GM12801 (cell line): ENCODE data around the gene MACF1.

Experiments
- TF ChIP-seq, protein P1 (sequence below): IDR thresholded peaks from one replicate; pipeline ENCODE4 v1.5.1; 2011; ENCODE audit warnings: control low read depth; ENCODE audit not compliant: insufficient read length; ENCODE audit errors: extremely low read depth

The MACF1 gene

DNA sequence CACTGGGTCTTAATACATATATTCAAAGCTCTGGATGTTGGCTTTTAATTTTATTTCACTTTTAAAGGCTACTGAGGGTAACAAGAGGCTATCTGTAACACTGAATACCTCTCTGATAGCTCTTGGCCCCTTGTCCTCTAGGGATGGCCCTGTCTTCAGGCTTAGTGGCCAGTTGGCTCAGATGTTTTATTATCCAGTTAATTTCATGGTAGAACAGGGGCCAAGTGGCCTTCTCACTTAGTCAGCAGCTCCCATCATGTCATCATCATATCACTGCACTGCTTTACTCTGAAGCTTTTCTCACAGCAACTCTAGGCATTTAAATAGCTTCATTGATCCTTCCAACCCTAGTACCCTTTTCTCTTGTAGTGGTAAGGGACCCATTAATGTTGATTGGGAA lies 40.2 kb upstream of the MACF1 start:
- TF ChIP-seq, protein P1, sequence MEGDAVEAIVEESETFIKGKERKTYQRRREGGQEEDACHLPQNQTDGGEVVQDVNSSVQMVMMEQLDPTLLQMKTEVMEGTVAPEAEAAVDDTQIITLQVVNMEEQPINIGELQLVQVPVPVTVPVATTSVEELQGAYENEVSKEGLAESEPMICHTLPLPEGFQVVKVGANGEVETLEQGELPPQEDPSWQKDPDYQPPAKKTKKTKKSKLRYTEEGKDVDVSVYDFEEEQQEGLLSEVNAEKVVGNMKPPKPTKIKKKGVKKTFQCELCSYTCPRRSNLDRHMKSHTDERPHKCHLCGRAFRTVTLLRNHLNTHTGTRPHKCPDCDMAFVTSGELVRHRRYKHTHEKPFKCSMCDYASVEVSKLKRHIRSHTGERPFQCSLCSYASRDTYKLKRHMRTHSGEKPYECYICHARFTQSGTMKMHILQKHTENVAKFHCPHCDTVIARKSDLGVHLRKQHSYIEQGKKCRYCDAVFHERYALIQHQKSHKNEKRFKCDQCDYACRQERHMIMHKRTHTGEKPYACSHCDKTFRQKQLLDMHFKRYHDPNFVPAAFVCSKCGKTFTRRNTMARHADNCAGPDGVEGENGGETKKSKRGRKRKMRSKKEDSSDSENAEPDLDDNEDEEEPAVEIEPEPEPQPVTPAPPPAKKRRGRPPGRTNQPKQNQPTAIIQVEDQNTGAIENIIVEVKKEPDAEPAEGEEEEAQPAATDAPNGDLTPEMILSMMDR, result no peak

DNA sequence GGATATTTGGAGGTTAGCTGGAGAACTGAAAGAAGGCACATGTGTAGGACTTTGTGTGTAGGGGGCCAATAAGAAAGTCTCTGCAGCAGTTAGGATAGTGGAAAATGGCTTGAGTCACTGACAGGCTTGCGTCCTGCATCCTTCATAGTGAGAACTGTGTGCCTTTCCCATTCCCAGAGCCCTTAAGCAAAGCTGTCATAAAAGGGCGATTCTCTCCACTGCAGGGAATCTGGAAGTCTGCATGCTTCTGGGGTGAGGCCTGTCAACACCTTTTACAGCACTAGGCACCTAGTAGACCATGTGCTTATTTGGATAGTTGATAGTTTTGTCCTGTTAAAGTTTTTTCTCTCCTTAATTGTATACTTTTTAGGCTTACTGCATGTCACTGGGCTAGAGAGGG lies 39.4 kb upstream of the MACF1 start:
- TF ChIP-seq, protein P1, result no peak

DNA sequence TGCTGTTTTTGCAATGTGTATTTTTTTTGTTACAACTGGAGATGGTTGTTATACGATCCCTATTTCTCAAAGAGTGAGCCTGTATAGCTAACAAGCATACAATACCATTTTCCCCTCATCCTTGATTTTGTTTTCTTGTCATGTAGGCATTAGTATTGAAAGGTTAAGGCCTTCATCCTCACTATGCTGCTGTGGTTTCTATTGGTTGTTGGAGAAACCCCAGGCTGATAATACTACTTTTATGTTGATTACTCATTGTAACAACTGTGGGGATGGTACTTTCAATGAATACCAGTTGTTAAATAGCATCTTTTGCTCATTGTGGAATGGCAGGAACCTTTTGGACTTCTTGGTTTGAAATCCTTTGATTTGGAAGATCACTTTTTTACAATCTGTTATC lies 39.0 kb upstream of the MACF1 start:
- TF ChIP-seq, protein P1, result no peak

DNA sequence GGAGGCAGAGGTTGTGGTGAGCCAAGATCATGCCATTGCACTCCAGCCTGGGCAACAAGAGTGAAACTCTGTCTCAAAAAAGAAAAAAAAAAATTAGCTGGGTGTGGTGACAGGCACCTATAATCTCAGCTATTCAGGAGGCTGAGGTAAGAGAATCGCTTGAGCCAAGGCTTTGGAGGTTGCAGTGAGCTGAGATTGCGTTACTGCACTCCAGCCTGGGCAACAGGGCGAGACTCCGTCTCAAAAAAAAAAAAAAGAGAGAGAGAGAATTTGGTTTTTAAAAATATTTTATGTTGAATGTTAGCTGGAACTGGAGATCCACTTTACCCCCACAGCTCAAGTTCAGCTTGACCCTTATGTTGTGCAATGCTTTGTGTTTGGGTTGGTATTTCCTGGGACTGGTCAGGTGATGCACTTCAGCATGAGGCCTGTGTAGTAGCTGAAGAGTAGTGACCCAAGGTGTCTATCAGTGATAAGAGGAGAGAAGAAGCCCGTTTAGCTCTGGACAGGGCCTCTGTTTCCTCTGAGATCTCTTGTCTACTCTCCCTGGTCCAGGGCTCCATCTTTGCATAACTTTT lies 36.8 kb upstream of the MACF1 start:
- TF ChIP-seq, protein P1, result no peak

DNA sequence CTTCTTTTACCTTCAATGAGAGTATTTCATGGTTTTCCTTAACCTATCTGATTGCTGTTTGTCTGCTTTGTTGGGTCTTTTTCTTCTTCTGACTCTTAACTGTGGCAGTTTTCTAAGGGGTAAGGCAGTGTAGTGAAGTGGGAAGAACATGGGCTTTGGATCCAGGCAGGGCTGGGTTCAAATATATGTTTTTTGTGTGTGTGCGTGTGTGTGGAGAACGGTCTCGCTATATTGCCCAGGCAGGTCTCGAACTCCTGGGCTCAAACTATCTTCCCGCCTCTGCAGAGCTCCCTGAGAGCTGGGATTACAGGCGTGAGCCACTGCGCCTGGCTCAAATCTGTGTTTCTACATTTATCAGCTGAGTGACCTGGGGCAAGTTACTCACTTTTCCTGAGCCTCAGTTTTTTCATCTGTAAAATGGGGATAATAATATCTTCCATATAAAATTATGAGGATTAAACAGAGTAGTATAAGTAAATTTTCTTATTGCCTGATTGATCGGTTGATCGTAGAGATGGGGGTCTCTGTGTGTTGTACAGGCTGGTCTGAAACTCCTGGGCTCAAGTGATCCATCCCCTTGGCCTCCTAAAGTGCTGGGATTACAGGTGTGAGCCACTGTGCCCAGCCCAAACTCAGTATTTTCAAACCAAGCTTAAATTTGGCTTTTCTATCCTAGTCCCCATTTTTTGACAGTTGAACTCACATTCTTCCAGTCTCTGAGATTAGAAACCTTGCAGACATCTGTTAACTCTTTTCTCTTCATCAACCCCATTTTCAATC lies 36.0 kb upstream of the MACF1 start:
- TF ChIP-seq, protein P1, result no peak

DNA sequence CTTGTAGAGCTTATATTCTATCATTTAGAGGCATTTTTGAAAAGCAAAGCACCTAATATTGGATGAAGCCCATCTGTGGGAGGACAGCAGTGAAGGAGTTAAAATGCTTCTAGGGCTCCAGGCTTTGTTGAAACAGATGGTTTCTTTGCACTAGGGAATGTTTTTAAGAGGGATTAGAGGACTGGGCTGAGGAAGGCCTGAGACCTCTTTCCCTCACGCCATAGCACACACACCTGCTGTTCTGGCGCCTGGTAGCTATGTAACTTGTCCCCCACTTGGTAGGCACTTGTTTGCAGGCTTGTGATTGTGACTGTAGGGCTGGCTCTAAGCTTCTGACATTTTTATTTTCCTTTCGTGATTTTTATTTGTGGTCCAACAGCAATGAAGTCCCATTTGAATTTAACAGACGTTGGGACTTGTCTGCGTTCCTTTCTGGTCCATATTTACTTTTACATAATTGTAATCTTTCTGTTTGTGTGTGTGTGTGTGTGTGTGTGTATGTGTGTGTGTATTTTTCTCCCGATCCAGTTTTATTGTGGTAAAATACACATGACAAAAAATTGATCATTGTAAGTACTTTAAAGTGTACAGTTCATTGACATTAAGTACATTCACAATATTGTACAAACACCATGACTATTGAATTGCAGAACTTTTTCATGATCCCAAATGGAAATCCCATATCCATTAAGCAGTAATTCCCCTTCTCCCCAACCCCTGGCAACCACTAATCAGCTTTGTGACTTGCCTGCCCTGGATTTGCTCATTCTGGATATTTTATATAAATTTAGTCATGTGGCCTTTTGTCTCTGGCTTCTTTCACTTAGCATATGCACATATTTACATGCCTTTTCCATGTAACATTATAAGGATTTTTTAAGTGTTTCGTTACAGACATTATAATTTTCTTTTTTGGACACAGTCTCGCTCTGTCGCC lies 33.5 kb upstream of the MACF1 start:
- TF ChIP-seq, protein P1, result no peak
